ENCODE measurements around the gene MACROD2.
A peak's percentile ranks its signal among the peaks of the same experiment; 100 is the strongest.

Gene MACROD2

DNA sequence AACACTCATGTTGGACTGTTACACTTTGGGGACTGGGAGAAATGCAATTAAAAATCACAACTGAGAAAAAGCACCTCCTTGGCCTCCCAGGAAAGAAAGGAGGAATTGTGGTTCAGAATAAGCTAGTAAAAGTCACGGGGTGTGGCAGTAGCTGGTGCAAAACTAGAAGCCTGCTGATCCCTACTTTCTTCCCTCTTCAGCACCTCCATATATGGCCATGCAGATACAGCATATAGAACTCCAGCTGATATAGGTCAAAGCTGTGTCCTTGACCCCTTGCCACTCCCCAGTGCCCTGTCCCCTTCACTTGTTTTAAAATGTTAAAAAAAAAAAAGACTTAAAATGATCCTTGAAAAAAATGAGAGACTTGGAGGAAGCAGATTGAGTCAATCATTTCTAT, 347.6 kb downstream of the MACROD2 start:
- DNase-seq: no peak

GRCh38 chr20:14343491-14344065, 348.3 kb downstream of the MACROD2 start:
- no peak for DNase-seq

DNA sequence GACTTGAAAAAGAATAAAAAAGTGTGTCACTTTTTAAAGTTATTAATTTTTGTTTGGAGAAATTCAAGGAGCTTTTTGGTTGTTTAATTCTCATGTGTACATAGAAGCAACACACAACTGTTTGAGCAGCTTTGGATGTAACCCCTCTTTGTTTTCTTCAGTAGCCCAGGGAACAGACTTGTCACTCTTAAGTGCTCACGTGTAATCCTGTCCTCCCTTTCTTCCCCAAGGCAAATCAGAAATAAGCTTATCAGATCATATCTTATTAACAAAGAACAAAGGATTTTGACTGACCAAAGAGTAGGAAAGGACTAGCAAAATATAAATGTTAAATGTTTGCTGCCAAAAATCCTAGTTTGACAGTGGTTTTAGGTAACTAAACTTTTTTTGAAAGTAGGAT, 349.4 kb downstream of the MACROD2 start:
- DNase-seq: peak in 2 of 3 experiments; percentile 1 to 50

DNA sequence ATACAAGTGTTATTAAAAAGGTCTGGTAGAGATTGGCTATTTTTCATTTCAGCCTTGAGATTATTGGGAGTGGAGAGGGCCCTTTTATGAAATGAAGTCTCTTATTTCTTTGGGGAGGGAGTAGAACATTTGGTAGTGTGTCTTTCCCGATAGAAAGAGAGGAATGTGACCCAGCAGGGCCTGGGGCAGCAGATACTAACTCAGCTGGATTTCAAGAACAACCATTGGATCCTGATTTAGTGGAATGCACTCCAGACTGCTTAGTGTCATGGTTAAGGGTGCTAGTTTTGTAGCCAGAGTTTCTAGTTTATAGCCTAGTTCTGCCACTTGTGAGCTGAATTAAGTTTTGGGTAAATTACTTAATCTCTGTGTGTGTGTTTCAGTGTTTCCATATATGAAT, 360.5 kb downstream of the MACROD2 start:
- no peak for DNase-seq

DNA sequence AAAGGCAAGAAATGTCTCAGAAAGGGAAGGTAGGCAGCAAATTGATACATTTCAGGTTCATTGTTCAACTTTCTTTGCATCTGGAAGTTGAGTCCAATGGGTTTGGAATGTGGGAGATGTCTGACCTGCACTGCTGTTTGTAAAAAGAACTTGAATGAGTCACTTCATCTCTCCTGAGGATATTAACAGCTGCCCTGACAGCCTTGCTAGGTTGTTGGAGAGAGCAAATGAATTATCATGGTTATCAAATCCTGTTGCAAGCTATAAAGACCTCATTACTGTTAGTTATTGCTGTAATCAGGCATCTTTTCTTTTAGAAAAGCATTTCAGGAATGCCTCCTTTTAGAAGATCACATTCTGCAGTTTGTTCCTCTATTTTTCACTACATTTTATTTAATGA, 365.1 kb downstream of the MACROD2 start:
- DNase-seq: no peak

- DNase-seq: no peak
These were observed 366.4 kb downstream of the MACROD2 start for GRCh38 chr20:14361509-14362345.

- DNase-seq: peak in 1 of 3 experiments; percentile 66
These were observed 378.9 kb downstream of the MACROD2 start for GRCh38 chr20:14374196-14374595.

DNA sequence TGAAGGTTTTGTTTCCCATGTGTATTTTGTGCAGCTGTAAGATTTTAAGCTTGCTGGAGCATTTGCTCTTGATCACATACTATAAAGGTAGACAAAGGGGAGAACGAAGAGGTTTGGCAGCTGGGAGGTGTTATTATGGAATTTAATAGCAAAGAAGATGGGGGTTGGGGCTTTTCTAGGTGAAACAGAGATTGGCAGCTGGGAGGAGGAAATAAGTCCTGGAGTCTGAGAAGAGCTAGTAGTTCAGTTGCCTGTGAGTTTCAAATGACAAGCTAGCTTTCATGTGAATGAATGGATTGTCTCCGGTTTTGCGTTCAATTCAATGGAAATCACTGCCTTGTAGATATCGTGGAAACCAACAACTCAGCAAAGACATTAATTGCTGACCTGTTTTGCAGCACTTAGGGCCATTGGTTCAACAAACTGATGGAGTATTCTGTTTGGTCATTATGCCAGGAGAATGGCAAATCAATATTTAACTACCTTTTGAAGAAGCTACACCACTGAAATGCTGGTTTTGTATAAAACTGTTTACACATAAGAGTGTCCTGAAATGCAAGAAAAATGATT, 380.2 kb downstream of the MACROD2 start:
- peak; percentile 16 to 93 (median 65) for DNase-seq

GRCh38 chr20:14378326-14378725, 383.0 kb downstream of the MACROD2 start:
- no peak for DNase-seq

DNA sequence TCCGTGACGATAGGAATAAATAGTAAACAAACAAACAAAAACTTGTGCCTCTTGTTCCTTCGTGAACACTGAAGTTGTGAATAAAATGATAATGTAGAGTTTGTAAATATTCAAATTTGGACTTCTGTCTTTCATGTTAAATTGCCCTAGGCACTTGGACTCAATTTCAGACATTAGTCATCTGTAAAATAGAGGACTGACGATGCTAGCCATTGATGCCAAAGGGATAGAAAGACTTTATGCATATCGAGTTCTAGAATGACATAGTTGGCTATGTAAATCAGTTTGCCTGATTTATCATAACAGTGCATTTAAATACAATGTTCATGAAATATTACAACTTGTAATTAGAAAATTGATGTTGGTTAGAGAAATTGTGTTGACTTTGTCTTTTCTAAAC, 388.0 kb downstream of the MACROD2 start:
- peak in 1 of 3 experiments; percentile 20 for DNase-seq

- no peak for DNase-seq
These were observed 389.3 kb downstream of the MACROD2 start for GRCh38 chr20:14384416-14385175.

GRCh38 chr20:14385176-14385740, 389.9 kb downstream of the MACROD2 start:
- DNase-seq: no peak

DNA sequence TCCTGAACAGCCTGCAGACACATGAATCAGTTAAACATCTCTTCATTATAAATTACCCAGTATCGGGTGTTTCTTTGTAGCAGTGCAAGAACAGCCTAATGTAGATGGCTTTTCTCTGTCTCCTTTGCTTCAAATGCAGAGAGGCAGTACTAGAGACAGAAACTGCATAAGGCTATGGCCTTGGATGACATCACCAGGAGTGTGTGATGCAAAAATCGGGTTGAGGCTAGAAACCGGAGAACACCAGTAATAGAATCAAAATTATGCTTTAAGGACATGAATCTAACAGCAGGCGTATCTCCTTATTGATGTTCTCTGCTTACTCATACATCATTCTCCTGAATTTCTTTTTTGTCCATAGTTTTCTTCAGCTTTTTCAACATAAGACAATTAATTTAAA, 391.4 kb downstream of the MACROD2 start:
- no peak for DNase-seq

DNA sequence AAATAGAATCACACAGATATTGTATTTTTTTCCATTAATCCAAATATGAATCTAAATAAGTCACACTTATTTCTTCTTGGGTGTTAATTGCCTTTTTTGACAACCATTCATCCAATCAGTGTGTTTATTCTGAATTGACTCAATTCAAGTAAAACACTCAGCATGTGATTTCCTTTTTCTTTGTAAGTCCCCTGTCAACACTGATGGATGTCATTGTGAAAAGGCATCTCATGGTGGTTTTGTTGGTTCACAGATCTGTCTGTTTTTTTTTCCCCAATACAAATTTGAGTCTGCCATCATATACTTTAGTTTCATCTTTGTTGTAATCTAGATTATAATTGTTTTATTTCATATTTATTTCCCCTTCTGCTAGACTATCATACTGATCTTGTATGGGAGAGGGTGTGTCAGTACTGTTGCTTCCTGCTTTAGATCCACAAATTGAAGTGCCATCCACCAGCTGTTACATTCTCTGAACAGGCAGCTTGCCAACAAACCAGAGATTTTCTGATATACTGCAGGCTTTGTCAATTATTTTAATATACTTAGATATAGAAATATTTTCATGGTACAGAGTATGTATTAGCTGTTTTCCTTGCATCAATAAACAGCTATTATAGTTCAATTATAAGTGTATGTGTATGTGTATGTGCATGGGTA, 406.3 kb downstream of the MACROD2 start:
- peak; percentile 36 to 91 (median 68) for DNase-seq

GRCh38 chr20:14404515-14404914, 409.2 kb downstream of the MACROD2 start:
- DNase-seq: no peak

- no peak for DNase-seq
These were observed 411.2 kb downstream of the MACROD2 start for GRCh38 chr20:14406495-14406894.

DNA sequence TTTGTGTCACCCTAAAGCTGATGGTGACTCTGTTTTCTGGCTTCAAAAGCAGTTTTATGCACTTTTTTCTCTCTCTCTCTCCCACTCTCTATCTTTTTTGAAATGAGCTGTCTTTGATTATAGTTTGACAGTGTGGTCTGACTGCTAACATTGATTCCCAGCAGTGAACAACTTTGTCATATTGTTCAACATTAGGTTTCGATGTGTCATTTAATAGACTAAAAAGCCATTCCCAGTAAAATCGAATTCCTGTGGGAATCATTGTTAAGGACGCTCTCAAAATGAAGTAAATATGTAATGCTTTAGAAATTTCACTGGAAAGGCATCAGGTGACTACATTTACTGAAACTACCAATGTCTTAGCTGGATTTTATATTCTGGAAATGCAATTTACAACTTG, 412.0 kb downstream of the MACROD2 start:
- no peak for DNase-seq

- no peak for DNase-seq
These were observed 415.7 kb downstream of the MACROD2 start for GRCh38 chr20:14410869-14411555.

DNA sequence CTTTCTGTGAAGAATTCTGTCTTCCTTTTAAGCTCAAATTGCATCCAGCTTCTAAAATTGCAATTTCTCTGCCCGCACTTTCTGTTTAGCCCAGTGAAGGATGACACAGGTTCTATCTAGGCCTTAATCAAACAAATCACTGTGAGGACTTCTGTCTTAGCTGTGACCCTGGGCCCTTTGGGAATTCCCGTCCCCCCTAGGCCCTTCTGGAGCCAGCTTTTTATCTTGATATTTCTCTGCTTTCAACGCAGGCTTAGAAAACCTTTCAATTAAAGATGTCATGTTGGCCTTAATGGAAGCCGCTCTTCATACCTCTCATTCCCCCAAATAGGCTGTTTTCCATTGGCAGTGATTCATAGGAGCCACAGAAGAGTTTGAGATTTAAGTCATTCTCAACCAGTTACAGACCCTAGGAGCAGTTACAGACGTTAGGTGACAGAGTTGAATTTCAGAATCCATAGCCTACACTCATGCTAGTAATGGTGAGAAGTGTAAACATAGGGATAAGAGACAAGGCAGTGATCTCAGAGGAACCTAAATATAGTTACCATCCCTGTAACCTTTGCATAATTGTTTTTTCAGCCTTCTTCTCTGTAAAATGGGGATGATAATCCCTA, 416.9 kb downstream of the MACROD2 start:
- DNase-seq: peak in 1 of 3 experiments; percentile 30

DNA sequence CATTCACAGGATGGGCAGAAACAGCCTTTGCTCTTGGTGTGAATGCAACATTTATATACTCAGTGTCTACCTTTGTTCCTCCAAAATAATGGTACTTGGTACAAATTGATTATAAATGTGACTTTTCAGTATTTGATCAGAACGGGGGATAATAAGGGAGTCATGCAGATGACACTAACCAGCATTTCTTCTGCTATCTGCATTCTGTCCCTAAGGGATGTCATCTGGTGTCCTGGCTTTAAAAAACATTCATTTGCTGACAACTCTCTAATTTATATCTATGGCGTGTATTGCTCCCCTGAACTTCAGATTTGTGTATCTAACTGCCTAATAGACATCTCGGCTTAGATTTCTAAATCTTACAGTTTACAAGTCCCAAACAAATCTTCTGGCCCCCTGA, 418.5 kb downstream of the MACROD2 start:
- DNase-seq: no peak

DNA sequence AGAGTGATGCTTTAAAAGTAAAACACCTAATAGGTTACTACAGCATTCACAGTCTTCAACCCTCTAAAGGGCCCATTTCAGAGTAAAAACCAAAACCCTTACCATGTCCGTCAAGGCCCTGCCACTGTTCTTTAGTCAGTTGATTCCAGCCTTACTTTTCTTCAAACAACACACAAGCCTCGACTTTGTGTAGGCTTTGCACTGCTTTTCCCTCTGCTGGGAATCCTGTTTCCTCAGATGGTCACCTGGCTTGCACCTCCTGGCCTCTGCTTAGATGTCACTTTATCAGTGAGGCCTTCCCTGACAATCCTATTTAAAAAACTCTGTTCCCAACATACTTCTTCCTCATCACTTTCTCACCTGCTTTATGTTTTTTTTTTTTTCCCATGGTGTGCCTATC, 419.2 kb downstream of the MACROD2 start:
- DNase-seq: no peak
